Fibroblast of skin of left biceps (primary cell): ENCODE results near the gene ITIH6.

Experiments
- DNase-seq, 2 experiments: peaks; one replicate each; pipeline ENCODE4 v3.0.0-alpha.2; 2013; ENCODE audit warnings: low read depth in 2 of 2

Gene ITIH6

DNA sequence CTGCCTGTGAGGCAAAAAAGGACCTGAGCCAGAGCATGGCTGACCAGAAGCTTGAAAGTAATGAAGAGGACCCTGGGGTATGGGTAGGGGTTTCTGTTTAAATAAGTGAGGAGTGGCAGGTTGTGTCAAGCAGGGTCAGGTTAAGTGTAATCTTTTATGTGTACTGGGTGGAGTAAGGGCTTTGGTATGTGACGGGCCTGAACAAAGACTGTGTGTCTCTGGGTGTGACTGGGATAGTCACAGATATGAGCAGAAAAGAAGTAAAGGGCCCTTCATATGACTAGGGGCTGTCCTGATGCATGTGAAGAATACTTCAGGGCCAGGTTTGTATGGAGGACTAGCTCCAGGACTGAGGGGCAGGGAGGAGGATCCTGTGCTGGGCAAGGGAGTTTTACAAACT is 82.4 kb downstream of the ITIH6 start:
- DNase-seq = no peak

DNA sequence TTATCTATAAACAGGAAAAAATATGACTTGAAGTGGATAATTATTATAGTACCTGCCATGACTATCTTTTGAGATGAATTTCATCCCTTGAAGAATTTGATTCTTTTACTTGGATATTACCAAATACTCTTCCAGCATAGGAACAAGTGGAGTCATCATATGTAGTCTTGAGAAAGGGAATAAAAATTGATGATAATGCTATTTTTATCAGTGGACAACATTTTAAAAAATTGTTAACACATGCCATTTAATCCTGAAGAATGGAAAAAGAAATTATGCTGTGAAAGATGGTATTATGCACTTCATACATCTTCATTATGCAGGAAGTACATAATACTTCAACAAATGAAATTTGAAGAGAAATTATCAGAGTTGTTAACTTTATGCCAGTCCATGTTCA is 83.6 kb downstream of the ITIH6 start:
- no peak for DNase-seq

DNA sequence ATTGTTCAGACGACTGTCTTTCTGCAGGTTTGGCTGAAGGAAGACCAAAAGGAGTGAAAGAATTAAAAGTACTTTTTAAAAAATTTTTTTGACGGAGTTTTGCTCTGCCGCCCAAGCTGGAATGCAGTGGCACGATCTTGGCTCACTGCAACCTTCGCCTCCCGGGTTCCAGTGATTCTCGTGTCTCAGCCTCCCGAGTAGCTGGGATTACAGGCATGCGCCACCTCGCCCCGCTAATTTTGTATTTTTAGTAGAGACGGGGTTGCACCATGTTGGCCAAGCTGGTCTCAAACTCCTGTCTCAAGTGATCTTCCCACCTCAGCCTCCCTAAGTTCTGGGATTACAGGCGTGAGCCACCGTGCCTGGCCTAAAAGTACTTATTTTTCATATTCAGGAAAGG is 86.3 kb downstream of the ITIH6 start:
- no peak for DNase-seq

DNA sequence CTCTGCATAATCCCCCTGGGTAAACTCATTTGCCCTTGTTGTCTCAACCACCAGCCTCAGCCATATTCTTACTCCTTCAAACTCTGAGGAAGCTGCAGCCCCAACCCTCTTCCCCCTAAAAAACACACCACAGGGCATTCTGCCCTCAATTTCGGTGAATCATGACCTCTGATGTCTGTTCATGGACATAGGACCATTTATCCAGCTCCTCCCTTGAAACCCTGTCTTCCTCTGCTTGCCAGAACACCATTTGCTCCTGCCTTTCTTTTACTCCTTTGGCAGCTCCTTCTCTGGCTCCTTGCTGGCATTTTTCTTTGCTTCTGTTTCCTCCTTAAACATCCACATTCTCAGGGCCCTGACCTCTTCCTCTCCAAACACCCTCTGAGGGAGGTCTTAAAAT is 87.1 kb downstream of the ITIH6 start:
- DNase-seq = no peak

DNA sequence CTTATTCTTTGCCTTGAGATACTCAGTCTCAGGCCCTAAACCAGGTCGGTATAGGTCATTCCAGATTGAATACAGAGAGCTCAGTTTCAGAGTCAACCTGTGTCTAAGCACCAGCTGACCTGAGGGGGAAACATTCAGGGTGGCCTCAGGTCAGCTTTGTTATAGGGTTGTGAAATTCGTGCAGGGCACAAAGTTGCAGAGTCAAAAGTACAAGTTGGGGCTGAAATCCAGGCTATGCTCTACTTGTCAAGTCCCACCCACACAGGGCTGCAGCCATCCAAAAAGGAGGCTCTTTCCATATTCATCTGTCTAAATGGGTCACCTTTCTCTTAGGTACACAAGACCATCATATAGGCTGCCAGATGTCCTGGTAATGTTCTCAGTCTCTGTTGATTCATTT is 89.7 kb downstream of the ITIH6 start:
- no peak for DNase-seq
